HG03097 (cell line): ENCODE measurements around the gene BRMS1L.
A peak's percentile ranks its signal among the peaks of the same experiment; 100 is the strongest.
"Not testable (repeated sequence)": the region's sequence is repeated elsewhere in the genome, so short reads cannot be mapped to it uniquely, and the experiment has no call there.

Experiments
- ATAC-seq: cut with Tn5 transposase; IDR thresholded peaks from one replicate; pipeline ENCODE4 v1.9.1; 2021; ENCODE audit not compliant: unreplicated experiment, low FRiP score

Gene BRMS1L

DNA sequence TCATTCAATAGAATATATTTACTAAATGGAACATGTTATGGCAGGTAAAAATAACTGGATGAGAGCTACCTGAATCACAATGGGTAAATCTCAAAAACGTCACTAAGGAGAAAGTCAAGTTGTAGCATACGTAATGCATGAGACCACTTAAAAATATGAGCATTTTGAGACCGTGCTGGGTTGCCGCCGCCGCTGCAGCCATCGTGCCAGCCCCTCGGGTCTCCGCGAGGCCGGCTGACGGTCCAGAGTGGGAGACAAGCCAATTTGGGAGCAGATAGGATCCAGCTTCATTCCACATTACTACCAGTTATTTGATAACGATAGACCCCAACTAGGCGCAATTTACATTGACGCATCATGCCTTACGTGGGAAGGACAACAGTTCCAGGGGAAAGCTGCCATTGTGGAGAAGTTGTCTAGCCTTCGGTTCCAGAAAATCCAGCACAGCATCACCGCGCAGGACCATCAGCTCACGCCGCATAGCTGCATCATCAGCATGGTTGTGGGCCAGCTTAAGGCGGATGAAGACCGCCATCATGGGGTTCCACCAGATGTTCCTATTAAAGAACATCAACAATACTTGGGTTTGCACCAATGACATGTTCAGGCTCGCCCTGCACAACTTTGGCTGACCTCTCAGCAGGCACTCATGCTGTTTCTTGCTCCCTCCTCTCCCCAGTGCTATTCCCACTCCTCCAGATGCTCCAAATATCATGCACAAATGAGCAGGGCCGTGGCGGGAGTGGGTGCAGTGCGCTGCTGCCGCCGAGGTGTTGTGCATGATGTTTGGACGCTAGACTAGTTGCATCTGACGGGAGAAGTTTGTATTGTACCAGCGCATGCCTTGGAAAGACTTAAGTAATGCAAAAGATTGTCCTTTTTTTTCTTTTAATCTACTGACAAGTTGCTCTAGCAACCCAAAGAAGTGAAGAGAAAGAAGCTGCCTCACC is 6.3 kb upstream of the BRMS1L start:
- no peak for ATAC-seq

- ATAC-seq = no peak
Observed at GRCh38 chr14:35821564-35822411, 4.3 kb upstream of the BRMS1L start.

- no peak for ATAC-seq
Observed at GRCh38 chr14:35822501-35822900, 3.6 kb upstream of the BRMS1L start.

- not testable (repeated sequence) for ATAC-seq
Observed at GRCh38 chr14:35824446-35825165, 1.5 kb upstream of the BRMS1L start.

- no peak for ATAC-seq
Observed at GRCh38 chr14:35825968-35826217, 245 bp upstream of the BRMS1L start.

GRCh38 chr14:35826952-35827416 is 846 bp downstream of the BRMS1L start:
- ATAC-seq = no peak

GRCh38 chr14:35827678-35828472 is 1.7 kb downstream of the BRMS1L start:
- no peak for ATAC-seq

DNA sequence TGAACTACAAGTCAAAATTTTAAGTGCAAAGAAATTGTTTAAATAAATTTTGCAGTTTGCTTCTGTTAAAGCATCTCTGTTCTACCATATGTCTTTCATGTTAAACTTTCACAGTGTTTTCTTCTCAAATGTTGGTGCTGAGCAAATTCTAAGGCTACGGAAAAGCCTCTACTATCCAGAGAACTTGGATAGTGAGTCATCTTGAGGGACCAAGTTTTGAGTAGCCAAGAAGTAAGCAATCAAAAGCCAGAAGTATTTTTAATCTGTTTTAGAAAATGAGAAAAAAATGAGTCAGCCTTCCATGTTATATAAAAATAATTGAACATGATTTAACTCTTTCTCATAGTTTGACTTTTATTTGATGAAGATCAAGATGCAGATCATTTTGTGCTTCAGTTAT is 3.3 kb downstream of the BRMS1L start:
- no peak for ATAC-seq

DNA sequence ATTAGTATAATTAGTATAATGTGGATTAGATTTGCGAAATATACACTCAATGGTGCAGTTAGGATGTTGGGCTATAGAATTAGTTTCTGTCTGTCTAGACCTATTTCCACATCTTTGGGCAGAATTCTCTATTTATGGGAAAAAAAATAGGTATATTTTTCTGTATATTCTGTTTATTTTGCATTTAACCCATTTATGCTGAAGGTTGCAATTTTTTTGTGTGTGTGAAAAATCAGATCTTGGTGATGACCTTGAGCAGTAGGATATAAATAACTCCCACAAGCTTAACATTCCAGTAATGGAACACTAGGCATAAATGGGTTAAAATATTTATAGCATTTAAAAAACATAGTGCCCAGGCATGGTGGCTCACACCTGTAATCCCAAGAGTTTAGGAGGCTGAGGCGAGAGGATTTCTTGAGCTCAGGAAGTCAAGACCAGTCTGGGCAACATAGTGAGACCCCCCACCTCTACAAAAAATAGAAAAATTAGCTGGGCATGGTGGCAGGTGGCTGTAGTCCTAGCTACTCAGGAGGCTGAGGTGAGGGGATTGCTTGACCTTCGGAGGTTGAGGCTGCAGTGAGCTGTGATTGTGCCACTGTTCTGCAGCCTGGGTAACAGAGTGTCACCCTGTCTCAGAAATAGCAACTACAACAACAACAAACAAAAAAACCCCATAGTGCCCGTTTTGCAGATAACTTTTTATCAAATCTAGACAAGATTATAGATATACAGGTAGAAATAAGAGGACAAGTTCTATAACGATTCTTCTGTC is 9.3 kb downstream of the BRMS1L start:
- no peak for ATAC-seq

- not testable (repeated sequence) for ATAC-seq
Observed at GRCh38 chr14:35841704-35842103, 15.6 kb downstream of the BRMS1L start.

- ATAC-seq = not testable (repeated sequence)
Observed at GRCh38 chr14:35842245-35842644, 16.1 kb downstream of the BRMS1L start.

GRCh38 chr14:35844494-35844893 is 18.4 kb downstream of the BRMS1L start:
- ATAC-seq = no peak

DNA sequence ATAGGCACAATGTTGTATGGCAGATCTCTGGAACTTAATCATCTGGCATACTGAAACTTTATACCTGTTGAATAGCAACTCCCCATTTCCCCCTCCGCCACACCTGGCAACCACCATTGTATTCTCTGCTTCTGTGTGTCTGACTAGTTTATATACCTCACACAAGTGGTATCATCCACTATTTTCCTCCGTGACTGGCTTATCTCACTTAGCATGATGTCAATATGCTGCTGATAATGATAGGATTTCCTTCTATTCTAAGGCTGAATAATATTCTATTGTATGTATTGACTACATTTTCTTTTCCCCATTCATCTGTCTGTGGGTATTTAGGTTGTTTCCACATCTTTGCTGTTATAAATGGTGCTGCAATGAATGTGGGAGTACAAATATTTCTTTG is 21.5 kb downstream of the BRMS1L start:
- no peak for ATAC-seq

- no peak for ATAC-seq
Observed at GRCh38 chr14:35849122-35849521, 23.0 kb downstream of the BRMS1L start.

GRCh38 chr14:35851823-35852222 is 25.7 kb downstream of the BRMS1L start:
- ATAC-seq = no peak

DNA sequence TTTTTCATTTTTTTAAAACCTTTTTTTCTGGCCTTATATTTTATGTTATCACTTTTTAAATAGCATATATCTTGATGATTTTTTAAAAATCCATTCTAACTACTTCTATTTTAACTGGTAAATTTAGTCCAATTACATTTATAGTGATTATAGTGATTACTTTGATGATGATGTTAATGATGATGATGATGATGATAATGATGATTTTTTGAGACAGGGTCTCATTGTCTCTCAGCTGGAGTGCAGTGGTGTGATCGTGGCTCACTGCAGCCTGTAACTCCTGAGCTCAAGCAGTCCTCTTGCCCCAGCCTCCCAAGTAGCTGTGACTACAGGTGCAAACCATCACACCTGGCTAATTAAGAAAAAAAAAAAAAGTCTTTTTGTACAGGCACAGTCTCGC is 27.1 kb downstream of the BRMS1L start:
- no peak for ATAC-seq

DNA sequence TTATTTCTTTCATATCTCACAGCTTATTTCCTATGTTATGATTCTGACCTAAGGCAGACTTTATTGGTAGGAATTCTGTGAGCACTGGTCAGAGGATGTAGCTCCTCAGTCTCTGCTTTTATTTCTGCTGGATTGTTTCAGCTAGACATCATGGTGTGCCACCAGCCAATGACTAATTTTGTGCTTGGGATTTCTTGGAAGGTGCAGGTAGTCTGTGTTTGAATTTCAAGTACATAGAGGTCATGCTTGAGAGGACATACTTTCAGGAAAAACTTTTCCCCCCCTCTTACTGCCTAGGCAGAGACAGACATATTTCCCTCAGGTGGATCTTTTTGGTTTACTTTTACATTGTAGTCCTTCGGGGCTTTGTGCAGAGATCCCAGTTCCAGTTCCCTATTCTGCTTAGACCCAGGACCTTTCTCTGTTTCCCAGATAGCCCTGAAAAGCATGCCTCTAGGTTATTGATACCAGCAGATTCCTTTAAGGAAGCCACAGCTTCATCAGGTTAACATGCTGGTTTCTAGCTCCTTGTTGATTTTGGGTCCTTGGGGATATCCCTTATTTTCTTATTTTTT is 28.6 kb downstream of the BRMS1L start:
- ATAC-seq = no peak

DNA sequence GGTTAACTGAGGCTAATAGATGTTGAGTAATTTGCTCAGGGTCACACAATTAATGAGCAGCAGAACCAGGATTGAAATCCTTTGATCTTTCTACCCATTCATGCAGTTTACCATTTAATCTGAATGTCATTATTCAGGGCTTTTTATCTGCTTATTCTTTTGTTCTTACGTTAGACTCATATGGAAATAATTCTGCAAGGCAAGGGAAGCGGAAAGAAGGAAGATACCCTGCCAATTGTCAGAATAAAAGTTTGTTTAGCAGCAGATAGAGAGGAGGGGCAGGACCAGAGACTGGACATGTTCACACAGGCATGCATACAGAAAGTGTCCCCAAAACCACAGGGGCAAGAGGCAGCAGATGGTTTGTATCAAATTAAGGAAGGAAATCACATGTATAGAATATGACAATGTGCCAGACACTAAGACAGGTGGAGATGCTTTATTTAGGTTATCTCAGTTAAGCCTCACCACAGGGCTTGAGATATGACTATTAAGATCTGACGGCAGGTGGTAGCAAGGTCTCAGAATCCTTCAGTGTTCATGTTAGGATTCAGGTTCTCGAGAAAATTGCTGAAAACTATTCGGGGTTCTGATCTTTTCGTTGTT is 29.8 kb downstream of the BRMS1L start:
- ATAC-seq = peak; percentile 92
